GM19468 (cell line): ENCODE data around the gene DNMT3B.

Source experiments
- ATAC-seq: cut with Tn5 transposase; IDR thresholded peaks from one replicate; pipeline ENCODE4 v1.9.1; 2021; ENCODE audit warnings: mild to moderate bottlenecking, moderate library complexity, moderate number of reproducible peaks; ENCODE audit not compliant: unreplicated experiment; ENCODE audit errors: extremely low read depth

DNMT3B gene

DNA sequence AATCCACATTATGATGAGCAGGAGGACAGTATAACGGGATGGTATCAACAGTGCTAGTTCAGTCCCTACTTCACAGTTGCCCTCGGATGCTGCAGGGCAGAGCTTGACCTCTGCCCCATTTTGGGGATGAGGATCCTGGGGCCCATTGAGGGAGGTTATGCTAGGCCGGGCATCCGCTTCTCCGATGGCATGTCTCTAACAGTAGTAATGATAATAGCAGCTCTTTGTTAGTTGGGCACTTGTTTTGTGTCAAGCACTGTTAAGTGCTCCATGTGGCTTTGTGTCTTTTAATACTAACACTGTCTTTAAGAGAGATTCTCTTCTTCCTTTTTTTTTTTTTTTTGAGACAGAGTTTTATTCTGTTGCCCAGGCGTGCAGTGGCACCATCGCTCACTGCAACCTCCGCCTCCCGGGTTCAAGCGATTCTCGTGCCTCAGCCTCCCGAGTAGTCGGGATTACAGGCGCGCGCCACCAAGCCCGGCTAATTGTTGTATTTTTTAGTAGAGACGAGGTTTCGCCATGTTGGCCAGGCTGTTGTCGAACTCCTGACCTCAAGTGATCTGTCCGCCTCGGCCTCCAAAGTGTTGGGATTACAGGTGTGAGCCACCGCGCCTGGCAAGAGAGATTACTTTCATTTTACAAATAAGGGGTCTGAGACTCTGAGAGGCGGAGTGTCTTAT is 58.7 kb downstream of the DNMT3B start:
- no peak for ATAC-seq

DNA sequence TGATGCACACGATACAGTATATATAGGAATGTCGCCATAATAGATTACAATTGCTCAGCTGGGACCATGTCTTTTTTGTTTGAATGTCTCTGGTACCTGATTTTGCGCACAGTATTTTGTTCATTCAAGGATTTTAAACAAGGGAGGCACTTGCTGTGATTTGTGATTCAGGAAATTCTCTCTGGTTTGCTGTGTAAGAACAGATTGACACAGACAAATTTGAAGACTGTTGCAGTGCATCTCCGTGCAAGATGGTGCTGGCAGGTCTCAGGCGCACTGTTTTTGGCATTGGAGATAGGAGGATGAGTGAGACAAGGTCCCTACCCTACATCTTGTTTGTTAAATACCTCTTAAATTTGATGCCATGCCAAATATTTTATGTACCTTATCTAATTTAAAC is 60.0 kb downstream of the DNMT3B start:
- ATAC-seq: no peak

DNA sequence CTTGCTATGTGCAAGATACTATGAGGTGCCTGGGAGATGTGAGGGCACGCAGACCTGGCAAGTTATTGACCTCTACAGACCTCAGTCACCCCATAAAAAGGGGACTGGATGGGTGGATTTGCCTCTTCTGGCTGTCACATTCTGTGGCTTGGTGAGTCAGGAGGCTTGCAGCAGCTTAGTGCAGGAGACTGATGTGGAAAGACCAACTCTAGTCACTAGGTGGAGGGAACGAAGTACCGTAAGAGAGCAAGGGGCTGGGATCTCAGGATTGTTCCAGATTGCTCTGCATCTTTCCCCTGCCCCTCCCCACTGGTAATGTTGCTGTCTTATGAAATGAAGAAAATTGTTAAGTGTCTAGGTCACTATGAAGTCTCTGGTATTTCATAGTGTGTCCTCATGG is 60.9 kb downstream of the DNMT3B start:
- no peak for ATAC-seq

DNA sequence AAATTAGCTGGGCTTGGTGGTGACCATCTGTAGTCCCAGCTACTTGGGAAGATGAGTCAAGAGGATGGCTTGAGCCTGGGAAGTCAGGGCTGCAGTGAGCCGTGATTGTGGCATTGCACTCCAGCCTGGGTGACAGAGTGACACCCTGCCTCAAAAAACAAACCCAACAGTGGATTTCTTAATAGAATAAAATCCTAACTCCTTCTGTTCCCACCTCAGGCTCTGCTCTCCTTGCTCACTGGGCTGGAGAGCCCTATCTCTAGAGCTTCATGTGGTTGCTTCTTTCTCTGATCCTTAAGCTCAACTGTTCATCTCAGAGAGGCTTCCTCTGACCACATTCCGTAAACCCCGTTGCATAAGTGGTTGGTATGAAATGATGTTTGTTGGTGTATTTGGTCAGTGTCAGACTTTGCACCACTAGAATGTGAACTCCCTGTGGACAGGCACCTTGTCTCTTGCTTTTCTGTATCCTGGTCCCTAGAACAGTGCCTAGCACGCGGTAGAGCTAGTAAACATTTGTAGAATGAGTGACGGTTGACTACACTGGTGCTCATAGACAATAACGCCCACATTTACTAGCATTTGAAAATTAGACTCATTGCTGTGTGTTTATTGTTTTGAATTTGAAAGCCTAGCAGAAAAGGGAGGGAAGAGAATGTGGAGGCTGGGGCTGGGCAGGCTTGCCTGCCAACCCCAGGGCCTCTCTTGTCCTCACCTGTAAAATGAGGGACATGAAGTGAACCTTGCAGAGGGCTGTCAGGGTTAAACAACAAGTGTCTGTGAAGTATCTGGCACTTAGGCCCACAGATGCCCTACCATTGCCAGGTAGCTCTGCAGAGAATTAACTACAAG is 61.8 kb downstream of the DNMT3B start:
- no peak for ATAC-seq

DNA sequence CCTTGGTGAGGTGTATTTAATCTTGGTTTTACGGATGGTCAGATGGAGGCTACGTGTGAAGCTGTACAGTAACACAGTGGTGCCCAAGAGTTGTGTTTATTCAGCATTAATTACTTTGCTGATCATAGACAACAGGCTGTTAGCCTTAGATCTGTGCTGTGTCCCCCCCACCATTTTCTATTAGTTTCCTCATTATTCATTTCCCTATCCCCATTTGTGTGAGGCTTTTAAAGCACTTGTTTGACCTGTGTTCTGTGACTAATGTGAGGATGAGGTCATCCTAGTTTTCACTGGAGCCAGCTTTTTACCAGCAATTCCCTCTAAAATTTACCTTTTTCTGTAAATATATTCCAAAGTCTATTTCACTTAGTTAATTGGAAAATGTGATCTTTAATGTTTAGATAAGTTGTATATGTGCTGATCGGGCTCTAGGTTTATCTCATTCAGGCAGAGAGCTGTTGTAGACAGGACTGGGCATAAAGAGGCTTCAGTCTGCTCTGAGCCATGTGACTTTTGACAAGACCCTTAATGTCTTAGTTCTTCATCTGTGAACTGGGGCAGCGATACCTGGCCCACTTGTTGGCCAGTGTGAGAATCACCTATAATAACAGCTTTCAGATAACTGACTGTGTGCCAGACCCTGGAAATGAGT is 66.0 kb downstream of the DNMT3B start:
- no peak for ATAC-seq

DNA sequence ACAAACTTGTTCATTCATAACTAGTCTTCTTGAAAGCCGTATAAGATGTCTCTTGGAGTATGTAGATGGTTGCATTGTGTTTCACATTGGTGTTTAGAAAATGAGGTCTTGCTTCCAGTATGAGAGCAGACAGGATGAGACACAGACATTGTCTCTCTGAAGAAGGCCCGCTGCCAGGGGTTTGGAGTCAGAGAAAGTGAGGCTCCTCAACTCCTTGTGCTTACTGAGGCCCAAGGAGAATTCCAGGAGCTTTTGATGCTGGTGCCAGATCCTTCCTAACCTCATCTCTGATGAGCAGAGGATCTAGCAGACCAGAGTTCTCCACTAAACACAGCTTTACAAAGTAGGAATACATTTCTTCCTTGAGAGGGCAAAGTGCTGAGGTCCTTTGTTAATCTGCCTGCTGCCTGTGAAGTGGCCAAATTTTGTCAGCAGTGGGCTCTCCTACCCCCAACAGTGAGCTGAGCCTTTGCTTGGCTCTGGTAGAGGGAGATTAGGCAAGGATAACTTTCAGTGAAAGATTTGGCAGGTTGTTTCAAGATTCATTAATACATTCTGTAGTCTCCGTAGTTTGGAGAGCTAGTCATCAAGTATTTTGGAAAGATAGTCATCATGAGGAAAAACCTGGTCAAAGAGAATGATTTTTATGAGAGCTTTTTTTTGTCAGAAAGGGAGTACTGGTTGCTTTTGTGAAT is 67.3 kb downstream of the DNMT3B start:
- no peak for ATAC-seq

DNA sequence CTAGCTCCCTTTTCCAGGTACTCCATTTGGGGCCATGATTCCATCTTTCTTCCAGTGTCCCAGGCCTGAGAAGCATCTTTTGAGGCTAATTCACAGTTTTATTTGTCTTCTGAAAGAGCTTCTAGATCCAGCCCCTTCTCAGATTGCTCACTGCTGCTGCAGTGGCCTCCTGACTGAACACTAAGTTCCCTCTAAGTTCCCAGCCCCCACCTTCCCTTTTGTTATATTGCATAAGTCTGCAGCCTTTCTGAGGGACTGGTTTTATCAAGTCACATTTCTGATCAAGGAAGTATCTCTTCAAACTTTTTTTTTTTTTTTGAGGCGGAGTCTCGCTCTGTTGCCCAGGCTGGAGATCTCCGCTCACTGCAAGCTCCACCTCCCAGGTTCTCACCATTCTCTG is 68.3 kb downstream of the DNMT3B start:
- no peak for ATAC-seq

DNA sequence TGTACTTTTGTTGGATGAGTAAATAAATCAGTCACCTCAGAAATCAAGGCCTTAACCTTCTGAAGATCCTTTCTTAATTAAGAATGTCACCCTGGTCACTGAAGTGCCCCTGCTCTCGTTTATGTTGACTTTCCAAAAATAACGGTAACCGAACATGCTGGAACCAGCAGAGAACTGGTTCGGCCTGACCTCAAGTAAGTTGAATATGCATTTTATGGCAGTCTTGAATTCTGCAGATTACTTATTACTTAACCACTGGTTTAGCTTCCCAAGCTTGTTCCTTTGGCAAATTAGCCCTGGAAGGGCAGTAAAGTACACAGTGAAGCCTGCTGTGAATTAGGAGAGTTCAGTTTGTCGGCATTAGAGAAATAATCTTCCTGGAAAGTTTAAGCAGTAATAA is 69.8 kb downstream of the DNMT3B start:
- no peak for ATAC-seq

DNA sequence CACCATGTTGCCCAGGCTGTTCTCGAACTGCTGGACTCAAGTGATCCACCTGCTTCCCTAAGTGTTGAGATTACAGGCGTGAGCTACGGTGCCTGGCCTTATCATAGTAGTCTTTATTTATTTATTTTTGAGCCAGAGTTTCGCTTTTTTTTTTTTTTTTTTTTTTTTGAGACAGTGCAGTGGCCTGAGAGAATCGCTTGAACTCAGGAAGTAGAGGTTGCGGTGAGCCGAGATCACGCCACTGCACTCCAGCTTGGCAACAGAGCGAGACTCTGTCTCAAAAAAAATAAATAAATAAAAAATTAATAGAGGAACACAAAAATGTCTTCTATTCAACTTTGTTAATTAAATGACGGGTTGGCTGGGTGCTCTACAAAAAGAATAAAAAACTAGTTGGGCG is 70.5 kb downstream of the DNMT3B start:
- ATAC-seq: no peak

DNA sequence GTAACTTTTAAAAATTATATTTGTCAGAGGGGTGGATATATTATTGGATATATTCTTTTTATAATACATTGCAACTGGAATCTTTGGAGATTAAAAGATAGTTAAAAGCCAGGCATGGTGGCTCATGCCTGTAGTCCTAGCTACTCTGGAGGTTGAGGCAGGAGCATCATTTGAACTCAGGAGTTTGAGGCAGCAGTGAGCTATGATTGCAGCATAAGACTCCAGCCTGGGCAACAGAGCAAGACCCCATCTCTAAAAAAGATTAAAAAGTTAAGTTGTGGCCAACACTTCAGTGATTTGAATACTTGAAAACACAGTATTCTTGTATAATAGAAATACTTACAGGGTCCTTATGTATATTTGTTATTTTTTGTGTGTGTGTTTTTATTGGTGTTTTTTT is 72.8 kb downstream of the DNMT3B start:
- ATAC-seq: no peak

DNA sequence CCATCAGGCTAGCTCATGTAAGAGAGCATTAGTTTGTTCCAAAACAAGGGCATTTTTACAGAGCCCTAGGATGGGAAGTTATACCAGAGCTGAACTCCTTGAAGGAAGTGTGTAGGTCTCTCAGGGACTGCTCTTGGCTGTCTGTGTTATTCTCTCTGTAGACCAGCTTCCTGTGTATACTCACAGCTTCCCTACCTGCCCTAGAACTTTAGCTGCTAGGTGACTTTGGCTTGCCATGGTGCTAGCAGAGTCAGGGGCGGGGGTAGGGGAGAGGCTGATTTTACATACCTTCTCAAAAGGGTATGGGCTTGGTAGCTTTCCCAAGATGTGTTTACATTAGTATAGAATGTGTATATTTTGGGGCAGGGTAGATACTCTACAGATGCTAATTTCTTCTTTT is 75.0 kb downstream of the DNMT3B start:
- no peak for ATAC-seq

DNA sequence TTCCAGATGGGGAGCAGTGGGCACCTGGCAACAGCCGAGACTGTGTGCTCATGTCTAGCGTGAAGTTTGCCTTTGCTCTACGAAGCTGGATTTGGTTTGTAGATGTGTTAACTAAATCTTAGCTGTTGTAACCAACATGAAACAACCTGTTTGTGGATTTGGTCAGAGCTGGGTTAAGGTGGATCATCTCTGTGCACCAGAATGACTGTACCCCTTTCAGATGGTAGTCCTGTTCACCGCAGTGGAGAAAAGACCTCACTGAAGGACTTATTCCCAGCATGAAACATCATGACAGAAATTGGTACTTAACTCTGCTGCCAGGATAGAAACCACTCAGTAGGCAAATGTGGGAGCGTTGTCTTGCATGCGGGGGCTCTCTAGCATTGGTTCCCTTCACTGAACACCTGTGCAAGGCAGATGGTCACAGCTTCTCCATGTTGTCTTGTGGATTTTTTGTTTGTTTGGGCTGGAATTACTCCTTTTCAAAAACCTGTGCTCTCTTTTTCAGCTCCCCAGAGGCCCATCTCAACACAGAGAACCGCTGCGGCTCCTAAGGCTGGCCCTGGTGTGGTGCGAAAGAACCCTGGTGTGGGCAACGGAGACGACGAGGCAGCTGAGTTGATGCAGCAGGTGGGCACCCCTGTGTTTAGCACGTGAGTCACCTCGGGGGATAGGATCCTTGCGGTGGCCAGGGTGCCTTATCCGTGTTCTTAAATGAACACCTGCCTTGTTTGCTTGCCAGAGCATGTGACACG is 77.2 kb downstream of the DNMT3B start:
- ATAC-seq: no peak

DNA sequence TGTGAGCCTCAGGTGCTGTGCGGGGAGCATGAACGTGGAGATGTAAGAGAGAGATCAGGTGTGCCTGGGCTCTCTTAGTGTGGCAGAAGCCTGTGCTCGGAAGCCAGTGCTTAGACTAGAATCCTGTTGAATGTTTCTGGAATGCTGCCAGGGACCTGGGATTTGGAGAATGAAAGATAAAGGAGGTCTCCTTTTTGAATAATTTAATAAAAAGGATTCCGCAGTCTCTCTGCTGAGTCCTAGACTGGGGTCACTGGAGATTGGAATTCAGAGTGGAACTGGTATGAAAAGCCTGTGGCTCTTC is 77.7 kb downstream of the DNMT3B start:
- no peak for ATAC-seq

DNA sequence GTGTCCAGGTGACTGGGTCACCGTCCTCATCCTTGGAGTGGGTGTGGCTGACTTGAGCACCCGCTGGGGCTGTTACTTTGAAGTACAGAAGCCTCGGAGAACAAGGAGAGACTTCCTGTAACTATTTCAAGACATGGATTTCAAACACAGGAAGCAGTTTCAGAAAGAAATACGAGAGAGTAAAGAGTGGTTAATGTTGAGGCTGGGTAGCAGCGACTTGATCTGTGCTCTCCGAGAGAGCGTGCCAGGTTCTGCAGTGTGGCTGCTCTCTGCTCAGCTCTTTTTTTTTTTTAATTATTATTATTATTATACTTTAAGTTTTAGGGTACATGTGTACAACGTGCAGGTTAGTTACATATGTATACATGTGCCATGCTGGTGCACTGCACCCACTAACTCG is 79.0 kb downstream of the DNMT3B start:
- ATAC-seq: no peak

DNA sequence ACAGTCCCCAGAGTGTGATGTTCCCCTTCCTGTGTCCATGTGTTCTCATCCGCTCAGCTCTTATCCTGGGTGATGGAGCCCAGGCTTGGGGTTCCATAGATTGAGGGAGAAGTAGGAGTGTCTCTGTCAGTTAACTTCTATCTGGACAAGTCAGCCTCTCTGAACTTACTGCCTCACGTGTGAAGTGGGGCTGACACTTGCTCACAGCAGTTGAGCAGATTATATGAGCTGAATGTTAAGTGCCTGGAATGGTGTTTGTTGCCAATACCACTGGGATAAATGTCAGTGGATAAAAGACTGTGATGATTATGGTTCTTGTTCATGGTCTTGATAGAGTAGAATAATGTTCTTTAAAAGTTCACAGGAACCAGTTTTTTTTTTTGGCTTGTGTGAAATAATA is 79.4 kb downstream of the DNMT3B start:
- no peak for ATAC-seq

DNA sequence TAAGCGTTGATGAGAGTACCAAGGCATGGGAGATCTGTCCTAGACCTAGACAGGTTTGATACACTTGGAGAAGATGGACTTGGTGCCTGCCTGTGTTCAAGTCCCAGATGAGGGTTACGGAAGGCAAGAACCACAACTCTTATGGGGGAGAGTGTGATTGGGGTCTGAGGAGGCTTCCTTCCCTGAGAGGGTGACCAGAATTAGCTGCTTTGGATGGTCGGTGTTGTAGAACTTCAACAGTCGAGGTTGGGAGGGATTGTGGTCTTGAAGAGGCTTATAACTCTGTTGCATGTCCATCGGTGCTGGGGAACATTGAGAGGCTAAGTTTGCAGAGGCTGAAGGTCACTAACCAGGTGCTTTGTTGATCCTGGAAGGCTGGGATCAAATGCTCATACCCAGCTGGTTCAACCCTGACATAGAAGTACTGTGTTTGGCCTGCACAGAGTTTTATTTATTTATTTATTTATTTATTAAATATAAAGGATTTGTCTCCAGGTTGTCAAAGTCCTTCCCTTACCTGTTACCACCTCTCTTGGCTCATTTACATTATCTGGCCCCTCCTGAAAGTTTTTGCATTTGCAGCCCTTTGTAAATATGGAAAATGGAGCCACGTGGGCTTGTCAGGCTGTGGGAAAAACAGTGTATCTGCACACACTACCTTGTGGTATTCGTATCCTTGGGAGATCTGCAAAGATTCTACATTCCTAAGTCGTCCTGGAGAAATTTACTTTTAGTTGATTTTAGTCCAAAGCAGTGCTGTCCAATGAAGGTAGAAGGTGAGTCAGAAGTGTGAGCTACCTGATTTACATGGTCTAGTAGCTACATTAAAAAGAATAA is 80.7 kb downstream of the DNMT3B start:
- no peak for ATAC-seq

DNA sequence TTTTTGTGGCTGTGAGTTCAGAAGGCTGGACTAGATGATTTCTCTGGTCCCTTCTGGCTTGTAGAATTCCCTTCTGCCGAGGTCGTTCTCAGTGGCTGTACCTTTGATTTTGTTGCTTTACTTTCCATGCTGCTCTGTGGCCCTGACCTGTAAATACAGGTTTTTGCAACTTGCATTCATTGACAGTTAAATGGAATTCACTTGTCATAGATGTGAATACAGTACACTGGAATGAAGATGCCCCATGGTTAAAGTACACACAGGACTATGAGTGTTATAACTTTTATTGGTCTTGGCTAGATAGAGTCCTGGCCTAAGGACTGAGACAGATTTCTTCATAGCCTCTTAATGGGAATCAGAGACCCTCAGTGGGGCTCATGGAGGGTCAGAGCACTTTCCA is 83.6 kb downstream of the DNMT3B start:
- no peak for ATAC-seq

DNA sequence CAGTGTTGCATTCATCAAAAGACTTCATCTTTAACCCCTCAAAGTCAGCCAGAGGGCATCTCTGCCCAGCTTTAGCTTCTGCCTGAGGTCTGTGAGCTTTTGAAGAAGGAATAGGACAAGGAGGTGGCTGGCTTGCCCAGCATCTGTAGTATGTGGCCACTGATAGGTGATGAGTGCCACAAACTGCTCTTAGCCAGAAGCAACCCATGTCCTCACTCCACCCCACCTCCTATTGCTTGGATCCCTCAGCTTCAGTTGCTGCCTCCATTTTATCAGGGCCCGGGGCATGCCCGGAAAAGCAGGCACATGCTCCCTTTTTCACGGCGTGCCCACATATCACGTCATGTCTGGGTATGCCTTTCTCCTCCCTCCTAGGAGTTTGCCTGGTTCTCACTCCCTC is 84.7 kb downstream of the DNMT3B start:
- no peak for ATAC-seq

DNA sequence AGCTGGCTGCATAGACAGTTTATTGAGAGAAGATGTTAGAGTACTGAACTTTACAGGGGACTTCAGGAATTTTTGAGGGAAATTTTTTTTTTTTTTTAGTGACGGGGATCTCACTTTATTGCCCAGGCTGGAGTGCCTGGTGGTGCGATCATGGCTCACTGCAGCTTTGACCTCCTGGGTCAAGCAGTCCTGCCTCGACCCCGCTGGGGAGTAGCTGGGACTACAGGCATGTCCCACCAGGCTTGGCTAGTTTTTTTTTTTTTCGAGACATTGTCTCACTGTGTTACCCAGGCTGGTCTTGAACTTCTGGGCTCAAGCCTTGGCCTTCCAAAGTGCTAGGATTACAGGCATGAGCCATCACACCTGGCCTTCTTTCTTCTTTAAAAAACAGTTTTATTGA is 85.8 kb downstream of the DNMT3B start:
- ATAC-seq: no peak
